ENCODE measurements around the gene MC4R. TPM values are rescaled to one million over a fixed set of nuclear protein-coding genes. Genes with fewer than 3 reads are reported as not detected.

The MC4R gene
- total and polyA plus RNA-seq, 11 donors: not detected

GRCh38 chr18:60350941-60351340 is 21.6 kb downstream of the MC4R start:
- ATAC-seq (no peak), DNase-seq (no peak)
- no peak overlapping the region for H3K4me3 ChIP-seq
- TF ChIP-seq POLR2A (IDR thresholded peaks at IDR 0.05) (no peak), CTCF (IDR thresholded peaks at IDR 0.05) (no peak)
- H3K9me3 ChIP-seq: peaks cover 0 to 5% (median 0%) of the 10 kb centered on the region in 12 donors
- no peaks in the 10 kb centered on the region for H3K27me3 ChIP-seq
- WGBS, 4 donors: 68 to 81% (median 74%) methylated on average over 3 of the region's 3 CpGs
- no peak overlapping the region for H3K27ac ChIP-seq
- intact Hi-C loops (cut with DNase I): no loop called here
- no peaks in the 10 kb centered on the region for H3K36me3 ChIP-seq
- no peaks in the 10 kb centered on the region for H3K4me1 ChIP-seq

GRCh38 chr18:60350150-60350549 is 22.4 kb downstream of the MC4R start:
- DNase-seq (no peak), ATAC-seq (no peak)
- TF ChIP-seq CTCF (IDR thresholded peaks at IDR 0.05): no peak
- TF ChIP-seq POLR2A (IDR thresholded peaks at IDR 0.05): no peak
- no peak overlapping the region for H3K4me3 ChIP-seq
- no peaks in the 10 kb centered on the region for H3K27me3 ChIP-seq
- 76 to 86% (median 81%) methylated on average over 1 of the region's 1 CpG for WGBS, 4 donors
- no peaks in the 10 kb centered on the region for H3K4me1 ChIP-seq
- no peak overlapping the region for H3K27ac ChIP-seq
- no peaks in the 10 kb centered on the region for H3K36me3 ChIP-seq
- intact Hi-C loops (cut with DNase I): no loop called here
- peaks cover 0 to 5% (median 0%) of the 10 kb centered on the region in 12 donors for H3K9me3 ChIP-seq

- H3K4me3 ChIP-seq: no peak overlapping the region
- DNase-seq (no peak), ATAC-seq (no peak)
- no peaks in the 10 kb centered on the region for H3K36me3 ChIP-seq
- H3K27ac ChIP-seq: no peak overlapping the region
- no peaks in the 10 kb centered on the region for H3K27me3 ChIP-seq
- no peaks in the 10 kb centered on the region for H3K4me1 ChIP-seq
- WGBS, 4 donors: 88 to 95% (median 90%) methylated on average over 4 of the region's 4 CpGs
- peaks cover 0 to 5% (median 0%) of the 10 kb centered on the region in 12 donors for H3K9me3 ChIP-seq
- no peak for TF ChIP-seq CTCF (IDR thresholded peaks at IDR 0.05)
- TF ChIP-seq POLR2A (IDR thresholded peaks at IDR 0.05): no peak
- intact Hi-C loops (cut with DNase I): no loop called here
Observed at GRCh38 chr18:60347526-60348045, 25.0 kb downstream of the MC4R start.

- intact Hi-C loops (cut with DNase I): no loop called here
- 15 to 43% (median 40%) methylated on average over 1 of the region's 1 CpG for WGBS, 4 donors
- Histone ChIP-seq H3K27me3 (no peaks in the 10 kb centered on the region), H3K4me1 (no peaks in the 10 kb centered on the region), H3K4me3 (no peak overlapping the region), H3K9me3 (peaks cover 0 to 2% (median 0%) of the 10 kb centered on the region in 12 donors), H3K27ac (no peak overlapping the region), H3K36me3 (no peaks in the 10 kb centered on the region)
- ATAC-seq (no peak), DNase-seq (no peak)
- TF ChIP-seq CTCF (IDR thresholded peaks at IDR 0.05) (no peak), POLR2A (IDR thresholded peaks at IDR 0.05) (no peak)
Observed at GRCh38 chr18:60339018-60339417, 33.6 kb downstream of the MC4R start.
